HG03060 (cell line): ENCODE results near the gene EIF4EBP2.

Experiments used
- ATAC-seq: cut with Tn5 transposase; IDR thresholded peaks from one replicate; pipeline ENCODE4 v1.9.1; 2021; ENCODE audit warnings: low read depth, moderate number of reproducible peaks; ENCODE audit not compliant: unreplicated experiment

EIF4EBP2 gene

GRCh38 chr10:70376436-70377378, 27.2 kb upstream of the EIF4EBP2 start:
- ATAC-seq: no peak

GRCh38 chr10:70378122-70378521, 25.8 kb upstream of the EIF4EBP2 start:
- ATAC-seq: no peak

- ATAC-seq: no peak
These were observed 24.3 kb upstream of the EIF4EBP2 start for GRCh38 chr10:70379581-70380176.

- no peak for ATAC-seq
These were observed 23.4 kb upstream of the EIF4EBP2 start for GRCh38 chr10:70380350-70381135.

- no peak for ATAC-seq
These were observed 22.2 kb upstream of the EIF4EBP2 start for GRCh38 chr10:70381471-70382421.

- no peak for ATAC-seq
These were observed 12.3 kb upstream of the EIF4EBP2 start for GRCh38 chr10:70391654-70392053.

- ATAC-seq: no peak
These were observed 7.8 kb upstream of the EIF4EBP2 start for GRCh38 chr10:70396140-70396539.

- ATAC-seq: no peak
These were observed 4.8 kb upstream of the EIF4EBP2 start for GRCh38 chr10:70399177-70399576.

- ATAC-seq: no peak
These were observed 386 bp upstream of the EIF4EBP2 start for GRCh38 chr10:70403483-70404035.

GRCh38 chr10:70404787-70405036, 767 bp downstream of the EIF4EBP2 start:
- ATAC-seq: no peak

GRCh38 chr10:70405037-70405824, 1.3 kb downstream of the EIF4EBP2 start:
- no peak for ATAC-seq

- no peak for ATAC-seq
These were observed 5.8 kb downstream of the EIF4EBP2 start for GRCh38 chr10:70409772-70410171.

- ATAC-seq: no peak
These were observed 6.7 kb downstream of the EIF4EBP2 start for GRCh38 chr10:70410608-70411007.

- ATAC-seq: no peak
These were observed 8.4 kb downstream of the EIF4EBP2 start for GRCh38 chr10:70412356-70412755.

- ATAC-seq: no peak
These were observed 13.6 kb downstream of the EIF4EBP2 start for GRCh38 chr10:70417568-70417967.

- ATAC-seq: no peak
These were observed 14.3 kb downstream of the EIF4EBP2 start for GRCh38 chr10:70418229-70418628.

- no peak for ATAC-seq
These were observed 14.8 kb downstream of the EIF4EBP2 start for GRCh38 chr10:70418713-70419112.

GRCh38 chr10:70424320-70424719, 20.4 kb downstream of the EIF4EBP2 start:
- ATAC-seq: no peak

GRCh38 chr10:70425096-70425495, 21.2 kb downstream of the EIF4EBP2 start:
- ATAC-seq: no peak
